ENCODE measurements around the gene MPND.

Gene MPND

DNA sequence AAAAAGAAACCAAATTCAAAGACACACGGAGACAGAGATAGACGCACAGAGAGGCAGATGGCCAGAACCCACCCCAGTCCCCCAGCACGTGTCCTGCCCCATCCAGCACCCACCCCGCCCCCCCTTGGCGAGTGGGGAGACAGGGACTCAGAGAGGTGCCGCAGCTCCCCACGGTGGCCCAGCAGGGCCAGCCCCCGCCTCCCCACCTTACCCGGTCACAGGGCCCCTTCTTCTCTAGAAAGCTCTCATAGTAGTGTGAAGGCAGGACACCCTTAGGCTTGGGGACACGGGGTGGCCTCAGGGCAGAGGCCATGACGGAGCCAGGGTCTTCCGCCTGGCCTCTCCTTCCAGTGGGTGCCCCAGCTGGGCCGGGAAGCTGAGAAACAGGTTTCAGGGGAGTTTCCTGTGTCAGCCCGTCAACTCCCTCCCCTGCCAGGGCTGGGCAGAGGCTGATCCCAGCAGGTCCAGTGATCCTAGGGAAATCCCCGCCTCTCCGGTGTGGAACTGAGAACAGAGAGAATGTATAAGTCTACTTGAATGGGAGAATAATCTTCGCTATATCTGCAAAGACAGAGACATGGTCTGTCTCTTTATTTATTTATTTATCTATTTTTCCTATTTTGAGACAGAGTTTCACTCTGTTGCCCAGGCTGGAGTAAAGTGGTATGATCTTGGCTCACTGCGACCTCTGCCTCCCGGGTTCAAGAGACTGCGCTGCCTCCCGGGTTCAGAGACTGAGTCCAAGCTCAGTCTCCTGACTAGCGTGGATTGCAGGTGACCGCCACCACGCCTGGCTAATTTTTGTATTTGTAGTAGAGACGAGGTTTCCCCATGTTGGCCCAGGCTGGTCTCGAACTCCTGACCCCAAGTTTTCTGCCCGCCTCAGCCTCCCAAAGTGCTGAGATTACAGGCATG lies 4.7 kb upstream of the MPND start, which contains the start of gene STAP2:
TSS of gene STAP2 (minus strand) at position 387 of the 915 bp plus-strand sequence. CDS start at position 313, 74 bp downstream.
- Histone ChIP-seq H3K4me3 (ENCODE audit: low read depth, low read length, poor library complexity, severe bottlenecking) (peak within 1 kb of the TSS; percentile 37), H3K79me2 (ENCODE audit: insufficient read depth, low read length) (no peaks in the 10 kb centered on the region), H3K27ac (ENCODE audit: low read depth, low read length, poor library complexity, severe bottlenecking) (no peak within 1 kb of the TSS), H2AFZ (ENCODE audit: low read length) (no peak within 1 kb of the TSS), H3K9me2 (ENCODE audit: low read depth, low read length) (no peaks in the 10 kb centered on the region), H3K9ac (ENCODE audit: low read length) (peak within 1 kb of the TSS; percentile 22; the same call in 1 of the 2 replicates), H3K36me3 (ENCODE audit: insufficient read depth, low read length) (no peaks in the 10 kb centered on the region), H3K9me3 (ENCODE audit: low read length) (no peaks in the 10 kb centered on the region), H3F3A (ENCODE audit: insufficient read depth, low read length) (no peaks in the 10 kb centered on the region), H3K27me3 (ENCODE audit: insufficient read depth, low read length) (no peaks in the 10 kb centered on the region), H3K4me1 (ENCODE audit: insufficient read depth, low read length, severe bottlenecking) (peaks cover 15% of the 10 kb centered on the region), H3K4me2 (ENCODE audit: low read length) (peak within 1 kb of the TSS; percentile 52), H4K20me1 (ENCODE audit: insufficient read depth, low read length) (no peaks in the 10 kb centered on the region)
- TF ChIP-seq EZH2 (IDR thresholded peaks at IDR 0.05; ENCODE audit: borderline replicate concordance, low read length): no peak
- TF ChIP-seq, protein P1, sequence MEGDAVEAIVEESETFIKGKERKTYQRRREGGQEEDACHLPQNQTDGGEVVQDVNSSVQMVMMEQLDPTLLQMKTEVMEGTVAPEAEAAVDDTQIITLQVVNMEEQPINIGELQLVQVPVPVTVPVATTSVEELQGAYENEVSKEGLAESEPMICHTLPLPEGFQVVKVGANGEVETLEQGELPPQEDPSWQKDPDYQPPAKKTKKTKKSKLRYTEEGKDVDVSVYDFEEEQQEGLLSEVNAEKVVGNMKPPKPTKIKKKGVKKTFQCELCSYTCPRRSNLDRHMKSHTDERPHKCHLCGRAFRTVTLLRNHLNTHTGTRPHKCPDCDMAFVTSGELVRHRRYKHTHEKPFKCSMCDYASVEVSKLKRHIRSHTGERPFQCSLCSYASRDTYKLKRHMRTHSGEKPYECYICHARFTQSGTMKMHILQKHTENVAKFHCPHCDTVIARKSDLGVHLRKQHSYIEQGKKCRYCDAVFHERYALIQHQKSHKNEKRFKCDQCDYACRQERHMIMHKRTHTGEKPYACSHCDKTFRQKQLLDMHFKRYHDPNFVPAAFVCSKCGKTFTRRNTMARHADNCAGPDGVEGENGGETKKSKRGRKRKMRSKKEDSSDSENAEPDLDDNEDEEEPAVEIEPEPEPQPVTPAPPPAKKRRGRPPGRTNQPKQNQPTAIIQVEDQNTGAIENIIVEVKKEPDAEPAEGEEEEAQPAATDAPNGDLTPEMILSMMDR (IDR thresholded peaks at IDR 0.05; ENCODE audit: low read length): no peak

DNA sequence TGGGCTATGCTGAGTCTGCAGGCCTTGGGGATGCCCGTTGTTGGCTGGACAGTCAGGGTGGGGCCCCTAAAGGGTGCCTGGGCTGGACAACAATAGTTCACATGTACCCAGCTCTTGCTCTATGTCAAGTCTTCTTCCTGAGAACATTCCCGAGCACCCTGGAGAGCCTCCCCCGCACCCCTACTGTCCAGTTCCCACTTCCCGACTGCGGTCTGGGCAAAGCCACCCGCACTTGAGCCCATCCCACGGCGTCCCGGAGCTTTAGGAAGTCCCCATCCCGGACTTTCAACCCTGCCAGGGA lies 1.1 kb upstream of the MPND start:
- Histone ChIP-seq H3K36me3 (ENCODE audit: insufficient read depth, low read length) (peaks cover 9% of the 10 kb centered on the region; the same call in 1 of the 2 replicates), H3K4me1 (ENCODE audit: insufficient read depth, low read length, severe bottlenecking) (peaks cover 22% of the 10 kb centered on the region), H3K79me2 (ENCODE audit: insufficient read depth, low read length) (no peaks in the 10 kb centered on the region), H2AFZ (ENCODE audit: low read length) (no peak overlapping the region), H3K4me3 (ENCODE audit: low read depth, low read length, poor library complexity, severe bottlenecking) (peak overlapping the region; percentile 87), H3K9me3 (ENCODE audit: low read length) (no peaks in the 10 kb centered on the region), H3K9ac (ENCODE audit: low read length) (peak overlapping the region; percentile 70), H3K27ac (ENCODE audit: low read depth, low read length, poor library complexity, severe bottlenecking) (peak overlapping the region; percentile 21), H3K9me2 (ENCODE audit: low read depth, low read length) (no peaks in the 10 kb centered on the region), H3K27me3 (ENCODE audit: insufficient read depth, low read length) (no peaks in the 10 kb centered on the region), H3F3A (ENCODE audit: insufficient read depth, low read length) (no peaks in the 10 kb centered on the region), H3K4me2 (ENCODE audit: low read length) (peak overlapping the region; percentile 79), H4K20me1 (ENCODE audit: insufficient read depth, low read length) (no peaks in the 10 kb centered on the region)
- TF ChIP-seq, protein P1 (IDR thresholded peaks at IDR 0.05; ENCODE audit: low read length): no peak
- TF ChIP-seq EZH2 (IDR thresholded peaks at IDR 0.05; ENCODE audit: borderline replicate concordance, low read length): no peak

DNA sequence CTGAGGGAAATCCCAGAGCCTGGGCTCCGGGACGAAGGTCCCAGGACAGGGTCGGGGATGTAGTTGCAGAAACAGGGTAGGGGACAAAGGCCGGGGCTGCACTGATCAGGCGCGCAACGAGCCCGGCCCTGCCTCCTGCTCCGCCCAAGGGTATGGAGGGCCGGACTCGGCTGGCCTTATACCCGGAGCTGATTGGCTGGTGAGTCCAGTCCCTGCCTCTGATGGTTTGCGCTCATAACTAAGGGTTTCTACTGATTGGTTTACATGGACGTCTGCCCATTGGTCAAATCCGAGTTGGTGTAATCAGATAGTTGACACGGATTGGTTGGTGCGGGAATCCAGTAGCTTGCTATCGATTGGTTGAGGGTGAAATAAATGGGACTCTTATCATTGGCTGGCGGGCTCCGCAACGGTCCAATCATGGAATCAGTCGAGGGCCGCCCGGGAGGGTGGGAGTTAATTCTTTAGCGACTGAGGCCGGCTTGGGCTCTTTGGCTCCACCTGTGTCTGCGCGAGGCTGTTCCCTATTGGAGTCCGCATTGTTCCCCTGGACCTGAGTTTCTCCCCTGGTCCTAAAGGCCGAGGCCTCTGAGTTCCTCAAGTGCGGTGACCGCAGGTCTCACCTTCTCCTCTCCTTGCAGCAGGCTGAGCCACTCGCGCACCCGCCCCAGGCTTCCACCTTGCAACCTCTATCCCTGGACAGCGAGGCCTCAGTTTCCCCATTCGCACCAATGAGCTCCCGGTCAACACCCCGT lies 570 bp upstream of the MPND start:
- H3K9me3 ChIP-seq (ENCODE audit: low read length): no peaks in the 10 kb centered on the region
- H3K27me3 ChIP-seq (ENCODE audit: insufficient read depth, low read length): no peaks in the 10 kb centered on the region

More for the DNA sequence above, 570 bp upstream of the MPND start:
- Histone ChIP-seq H3K79me2 (ENCODE audit: insufficient read depth, low read length) (no peaks in the 10 kb centered on the region), H3K27ac (ENCODE audit: low read depth, low read length, poor library complexity, severe bottlenecking) (peak overlapping the region; percentile 86), H2AFZ (ENCODE audit: low read length) (peak overlapping the region; percentile 93), H3K9me2 (ENCODE audit: low read depth, low read length) (no peaks in the 10 kb centered on the region), H3F3A (ENCODE audit: insufficient read depth, low read length) (no peaks in the 10 kb centered on the region), H3K4me1 (ENCODE audit: insufficient read depth, low read length, severe bottlenecking) (peaks cover 22% of the 10 kb centered on the region), H3K36me3 (ENCODE audit: insufficient read depth, low read length) (peaks cover 14% of the 10 kb centered on the region), H4K20me1 (ENCODE audit: insufficient read depth, low read length) (no peaks in the 10 kb centered on the region), H3K4me2 (ENCODE audit: low read length) (peak overlapping the region; percentile 79), H3K4me3 (ENCODE audit: low read depth, low read length, poor library complexity, severe bottlenecking) (peak overlapping the region; percentile 87), H3K9ac (ENCODE audit: low read length) (peak overlapping the region; percentile 87)
- no peak for TF ChIP-seq EZH2 (IDR thresholded peaks at IDR 0.05; ENCODE audit: borderline replicate concordance, low read length)
- TF ChIP-seq, protein P1 (IDR thresholded peaks at IDR 0.05; ENCODE audit: low read length): peak; percentile 27; the same call in 1 of the 2 replicates

Measured in OCI-LY1 (cell line).